Sigmoid colon (tissue), 7 donors: ENCODE results near the gene CYP2W1. TPM values are rescaled to one million over a fixed set of nuclear protein-coding genes. Genes with fewer than 3 reads are reported as not detected.
"Not testable (repeated sequence)": the region's sequence is repeated elsewhere in the genome, so short reads cannot be mapped to it uniquely, and the experiment has no call there.

ENCODE experiments used
- DNase-seq: peaks from one replicate; pipeline ENCODE4 v3.0.0-alpha.2; 2019
- H3K27ac ChIP-seq, 4 donors: fragments of 200-600 bp; sonication (generic); one replicate each; pipeline ENCODE4 v1.5.1; 2016 to 2019; ENCODE audit warnings: mild to moderate bottlenecking in 1 of 4
- H3K27me3 ChIP-seq, 3 donors: fragments of 200-600 bp; sonication (generic); one replicate each; pipeline ENCODE4 v1.5.1; 2019; ENCODE audit warnings: mild to moderate bottlenecking in 1 of 3
- H3K36me3 ChIP-seq, 4 donors: fragments of 200-600 bp; sonication (generic); one replicate each; pipeline ENCODE4 v1.5.1; 2016 to 2019
- H3K4me1 ChIP-seq, 4 donors: fragments of 200-600 bp; sonication (generic); one replicate each; pipeline ENCODE4 v1.5.1; 2017 to 2019
- H3K4me3 ChIP-seq, 4 donors: fragments of 200-600 bp; sonication (generic); one replicate each; pipeline ENCODE4 v1.5.1; 2017 to 2019; ENCODE audit warnings: mild to moderate bottlenecking in 2 of 4, moderate library complexity in 1 of 4
- H3K9me3 ChIP-seq, 4 donors: fragments of 200-600 bp in 3 of 4; sonication (generic) in 3 of 4; one replicate each; pipeline versions ENCODE4 v1.5.1 to v1.6.1; 2013 to 2019
- CTCF ChIP-seq, 4 experiments: fragments of 450-650 bp in 3 of 4; fragments of 200-600 bp in 1 of 4; IDR thresholded peaks; one replicate each; pipeline ENCODE4 v1.5.1; 2016 to 2019; ENCODE audit warnings: antibody characterized with exemption in 4 of 4, mild to moderate bottlenecking in 3 of 4, moderate library complexity in 2 of 4
- EP300 ChIP-seq, 4 donors: sonication (generic); formaldehyde crosslinking; IDR thresholded peaks; one replicate each; pipeline ENCODE4 v1.6.1; 2017; ENCODE audit warnings: antibody characterized with exemption in 4 of 4
- POLR2A ChIP-seq, 2 donors: fragments of 450-650 bp; IDR thresholded peaks; one replicate each; pipeline ENCODE4 v1.6.1; 2016; ENCODE audit warnings: antibody characterized with exemption in 2 of 2, mild to moderate bottlenecking in 2 of 2, moderate library complexity in 2 of 2
- POLR2AphosphoS5 ChIP-seq, 4 donors: sonication (generic); formaldehyde crosslinking; IDR thresholded peaks; one replicate each; pipeline ENCODE4 v1.6.1; 2017; ENCODE audit warnings: antibody characterized with exemption in 4 of 4
- WGBS, 2 donors: extraction: QIAGEN DNeasy Blood & Tissue Kit; methylation state at CpG; one replicate each; pipeline ENCODE4 v1.1.7; 2013; 5-methylcytosine and 5-hydroxymethylcytosine counted together
- intact Hi-C: fragments of 100-400 bp; cut with DNase I; formaldehyde crosslinking; loops from one replicate; pipeline ENCODE4 v1.15.1; 2023
- polyA plus RNA-seq, 3 donors: library from polyadenylated mRNA; stranded (reverse); fragments of 200-250 nt; gene quantifications; one replicate each; pipeline ENCODE4 v1.2.3, GENCODE V29; 2013
- total RNA-seq, 4 donors: library from RNA; depleted of rRNA; stranded (reverse); fragments of >200 nt; gene quantifications; one replicate each; pipeline ENCODE4 v1.1.0, GENCODE V29; 2016
- donor health status: healthy with polysubstance abuse.
- donor health status: Bipolar disorder and iron deficiency.
- donor health status: healthy.

CYP2W1 gene
- total and polyA plus RNA-seq, 7 donors = 0.83 to 3.8 TPM; not detected in 5

- 49 to 58% methylated on average over 2 of the region's 2 CpGs for WGBS, 2 donors
- DNase-seq = no peak
- TF ChIP-seq EP300 (IDR thresholded peaks at IDR 0.05) (no peak), POLR2AphosphoS5 (IDR thresholded peaks at IDR 0.05) (no peak), CTCF (IDR thresholded peaks at IDR 0.05) (no peak)
- Histone ChIP-seq H3K36me3 (no peaks in the 10 kb centered on the region), H3K27me3 (no peaks in the 10 kb centered on the region), H3K4me3 (no peak overlapping the region), H3K4me1 (no peaks in the 10 kb centered on the region), H3K27ac (no peak overlapping the region), H3K9me3 (no peaks in the 10 kb centered on the region)
- intact Hi-C loops = no loop called here
Measured at GRCh38 chr7:940599-941408, 42.2 kb upstream of the CYP2W1 start.

- H3K27me3 ChIP-seq, H3K36me3 ChIP-seq, H3K27ac ChIP-seq, intact Hi-C loops, H3K4me1 ChIP-seq, DNase-seq, H3K9me3 ChIP-seq, H3K4me3 ChIP-seq: not testable (repeated sequence)
- WGBS, 2 donors = 85 to 90% methylated on average over 4 of the region's 4 CpGs
Measured at GRCh38 chr7:943793-944192, 39.2 kb upstream of the CYP2W1 start.

- intact Hi-C loops = no loop called here
- no peak overlapping the region for H3K4me3 ChIP-seq
- no peaks in the 10 kb centered on the region for H3K4me1 ChIP-seq
- no peaks in the 10 kb centered on the region for H3K9me3 ChIP-seq
- no peak overlapping the region for H3K27ac ChIP-seq
- no peaks in the 10 kb centered on the region for H3K36me3 ChIP-seq
- H3K27me3 ChIP-seq = no peaks in the 10 kb centered on the region
- 29 to 72% methylated on average over 5 of the region's 5 CpGs for WGBS, 2 donors
- TF ChIP-seq CTCF (IDR thresholded peaks at IDR 0.05) (no peak), EP300 (IDR thresholded peaks at IDR 0.05) (no peak), POLR2A (IDR thresholded peaks at IDR 0.05) (no peak), POLR2AphosphoS5 (IDR thresholded peaks at IDR 0.05) (no peak)
- no peak for DNase-seq
Measured at GRCh38 chr7:944744-945143, 38.2 kb upstream of the CYP2W1 start.

- H3K27me3 ChIP-seq = no peaks in the 10 kb centered on the region
- TF ChIP-seq POLR2AphosphoS5 (IDR thresholded peaks at IDR 0.05) (no peak), EP300 (IDR thresholded peaks at IDR 0.05) (no peak), CTCF (IDR thresholded peaks at IDR 0.05) (no peak), POLR2A (IDR thresholded peaks at IDR 0.05) (no peak)
- no peaks in the 10 kb centered on the region for H3K9me3 ChIP-seq
- H3K36me3 ChIP-seq = no peaks in the 10 kb centered on the region
- no peak overlapping the region for H3K4me3 ChIP-seq
- DNase-seq = peak; percentile 51
- intact Hi-C loops = no loop called here
- 16 to 72% methylated on average over 13 of the region's 13 CpGs for WGBS, 2 donors
- peak overlapping the region in 1 of 4 donors; percentile 18 for H3K27ac ChIP-seq
- no peaks in the 10 kb centered on the region for H3K4me1 ChIP-seq
Measured at GRCh38 chr7:945147-945555, 37.8 kb upstream of the CYP2W1 start.

GRCh38 chr7:945556-946255, 37.3 kb upstream of the CYP2W1 start:
- no peak overlapping the region for H3K4me3 ChIP-seq
- H3K9me3 ChIP-seq = no peaks in the 10 kb centered on the region
- no peaks in the 10 kb centered on the region for H3K27me3 ChIP-seq
- WGBS, 2 donors = 15 to 69% methylated on average over 30 of the region's 30 CpGs
- no peaks in the 10 kb centered on the region for H3K4me1 ChIP-seq
- intact Hi-C loops = no loop called here
- peak; percentile 60 for DNase-seq
- peak overlapping the region in 1 of 4 donors; percentile 18 for H3K27ac ChIP-seq
- TF ChIP-seq CTCF (IDR thresholded peaks at IDR 0.05) (no peak), POLR2A (IDR thresholded peaks at IDR 0.05) (peak in 1 of 2 donors; percentile 77), EP300 (IDR thresholded peaks at IDR 0.05) (no peak), POLR2AphosphoS5 (IDR thresholded peaks at IDR 0.05) (no peak)
- no peaks in the 10 kb centered on the region for H3K36me3 ChIP-seq
